Fibroblast of mammary gland (primary cell): ENCODE results near the gene GPR153.

ENCODE experiments used
- DNase-seq: peaks from one replicate; pipeline ENCODE4 v3.0.0-alpha.2; 2010; ENCODE audit warnings: low read depth
- H3K4me3 ChIP-seq: 2 replicates; pipeline ENCODE4 v1.5.1; 2011; ENCODE audit warnings: low read depth, mild to moderate bottlenecking, low read length, moderate library complexity; ENCODE audit not compliant: control insufficient read depth
- TF ChIP-seq, protein P1 (sequence below): conservative IDR thresholded peaks from 2 replicates; pipeline ENCODE4 v1.5.1; 2011; ENCODE audit warnings: low read depth, low read length, inconsistent platforms; ENCODE audit not compliant: control insufficient read depth, insufficient read depth

GPR153 gene

DNA sequence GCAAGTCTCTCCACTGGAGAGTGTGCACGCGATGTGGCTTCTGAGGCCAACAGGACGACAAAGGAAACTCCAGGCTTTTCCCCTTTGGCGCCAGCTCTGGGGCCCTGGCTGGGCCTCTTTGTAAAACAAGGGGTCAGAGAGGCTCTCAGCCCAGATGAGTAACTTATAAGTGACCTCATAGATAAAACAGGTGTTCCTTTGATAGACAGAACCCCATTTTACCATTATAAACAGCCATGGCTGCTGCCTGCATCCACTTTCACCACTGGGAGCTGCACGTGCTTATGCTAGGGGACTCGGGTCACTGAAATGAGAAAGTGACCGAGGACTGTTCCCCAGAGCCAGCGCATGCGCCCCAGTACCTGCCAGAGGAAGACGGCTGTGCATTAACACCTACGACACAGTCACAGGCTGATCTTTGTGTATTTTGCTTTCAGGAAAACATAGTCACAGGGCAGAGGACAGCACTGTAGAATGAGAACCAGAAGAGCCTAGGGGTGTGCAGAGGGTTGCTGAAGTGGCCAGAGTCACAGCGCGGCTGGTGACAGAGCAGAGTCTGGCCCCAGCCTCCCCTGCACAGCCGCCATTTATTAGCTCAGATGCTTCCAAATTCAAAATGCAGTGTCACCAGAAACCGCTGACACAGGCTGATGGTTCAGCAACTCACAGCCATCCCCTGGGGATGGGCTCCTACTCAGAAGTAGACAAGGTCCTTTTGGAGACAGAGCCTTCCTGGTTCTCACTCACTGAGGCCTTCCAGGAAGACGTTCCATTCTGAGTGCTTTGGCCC, 42.3 kb downstream of the GPR153 start:
- DNase-seq: no peak
- H3K4me3 ChIP-seq: no peak overlapping the region
- TF ChIP-seq, protein P1, sequence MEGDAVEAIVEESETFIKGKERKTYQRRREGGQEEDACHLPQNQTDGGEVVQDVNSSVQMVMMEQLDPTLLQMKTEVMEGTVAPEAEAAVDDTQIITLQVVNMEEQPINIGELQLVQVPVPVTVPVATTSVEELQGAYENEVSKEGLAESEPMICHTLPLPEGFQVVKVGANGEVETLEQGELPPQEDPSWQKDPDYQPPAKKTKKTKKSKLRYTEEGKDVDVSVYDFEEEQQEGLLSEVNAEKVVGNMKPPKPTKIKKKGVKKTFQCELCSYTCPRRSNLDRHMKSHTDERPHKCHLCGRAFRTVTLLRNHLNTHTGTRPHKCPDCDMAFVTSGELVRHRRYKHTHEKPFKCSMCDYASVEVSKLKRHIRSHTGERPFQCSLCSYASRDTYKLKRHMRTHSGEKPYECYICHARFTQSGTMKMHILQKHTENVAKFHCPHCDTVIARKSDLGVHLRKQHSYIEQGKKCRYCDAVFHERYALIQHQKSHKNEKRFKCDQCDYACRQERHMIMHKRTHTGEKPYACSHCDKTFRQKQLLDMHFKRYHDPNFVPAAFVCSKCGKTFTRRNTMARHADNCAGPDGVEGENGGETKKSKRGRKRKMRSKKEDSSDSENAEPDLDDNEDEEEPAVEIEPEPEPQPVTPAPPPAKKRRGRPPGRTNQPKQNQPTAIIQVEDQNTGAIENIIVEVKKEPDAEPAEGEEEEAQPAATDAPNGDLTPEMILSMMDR: no peak

DNA sequence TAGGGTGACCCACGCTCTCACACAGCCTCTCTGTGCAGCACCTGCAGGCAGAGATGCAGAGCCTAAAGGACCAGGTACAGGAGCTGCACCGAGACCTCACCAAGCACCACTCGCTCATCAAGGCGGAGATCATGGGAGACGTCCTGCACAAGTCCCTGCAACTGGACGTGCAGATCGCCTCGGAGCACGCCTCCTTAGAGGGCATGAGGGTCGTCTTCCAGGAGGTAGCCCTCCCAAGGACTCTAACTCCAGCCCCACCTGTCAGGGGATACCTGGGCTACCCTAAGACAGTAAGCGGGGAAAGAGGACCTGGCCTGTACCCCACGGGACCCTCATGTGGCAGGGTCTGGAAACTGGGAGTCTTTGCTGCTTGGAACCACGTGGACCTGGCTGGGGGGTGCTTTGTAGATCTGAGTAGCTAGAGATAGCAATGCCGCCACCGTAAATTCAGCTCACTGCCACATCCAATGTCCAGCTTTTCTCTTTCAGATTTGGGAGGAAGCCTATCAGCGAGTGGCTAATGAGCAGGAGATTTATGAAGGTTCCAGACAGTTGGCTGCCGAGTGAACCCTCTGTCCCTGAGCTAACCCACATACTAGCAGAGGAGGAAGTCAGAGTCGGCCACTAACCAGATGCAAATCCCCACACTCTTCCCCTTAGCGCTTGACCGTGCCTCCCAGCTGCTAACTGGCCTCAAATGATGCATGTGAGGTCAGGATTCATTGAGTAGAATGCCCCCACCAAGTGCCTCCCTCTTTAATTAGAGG, 48.5 kb downstream of the GPR153 start:
- TF ChIP-seq, protein P1: no peak
- H3K4me3 ChIP-seq: no peak overlapping the region
- no peak for DNase-seq

DNA sequence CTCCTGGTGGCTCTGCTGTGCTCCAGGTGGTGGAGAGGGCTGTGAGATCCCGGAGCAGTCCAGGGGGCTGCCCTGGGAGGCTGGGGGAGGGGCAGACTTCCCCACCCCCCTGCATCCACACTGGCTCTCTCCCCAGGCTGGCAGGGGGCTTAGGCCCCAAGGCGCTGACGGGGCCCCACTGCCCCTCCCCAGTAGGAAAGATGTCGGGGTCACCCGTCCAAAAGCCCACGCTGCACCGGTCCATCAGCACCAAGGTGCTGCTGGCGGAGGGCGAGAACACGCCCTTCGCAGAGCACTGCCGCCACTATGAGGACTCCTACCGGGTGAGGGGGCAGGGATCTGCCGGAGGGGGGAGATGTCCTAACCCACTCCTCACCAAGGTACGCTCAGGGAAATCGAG, 49.2 kb downstream of the GPR153 start:
- no peak overlapping the region for H3K4me3 ChIP-seq
- TF ChIP-seq, protein P1: no peak
- DNase-seq: no peak

DNA sequence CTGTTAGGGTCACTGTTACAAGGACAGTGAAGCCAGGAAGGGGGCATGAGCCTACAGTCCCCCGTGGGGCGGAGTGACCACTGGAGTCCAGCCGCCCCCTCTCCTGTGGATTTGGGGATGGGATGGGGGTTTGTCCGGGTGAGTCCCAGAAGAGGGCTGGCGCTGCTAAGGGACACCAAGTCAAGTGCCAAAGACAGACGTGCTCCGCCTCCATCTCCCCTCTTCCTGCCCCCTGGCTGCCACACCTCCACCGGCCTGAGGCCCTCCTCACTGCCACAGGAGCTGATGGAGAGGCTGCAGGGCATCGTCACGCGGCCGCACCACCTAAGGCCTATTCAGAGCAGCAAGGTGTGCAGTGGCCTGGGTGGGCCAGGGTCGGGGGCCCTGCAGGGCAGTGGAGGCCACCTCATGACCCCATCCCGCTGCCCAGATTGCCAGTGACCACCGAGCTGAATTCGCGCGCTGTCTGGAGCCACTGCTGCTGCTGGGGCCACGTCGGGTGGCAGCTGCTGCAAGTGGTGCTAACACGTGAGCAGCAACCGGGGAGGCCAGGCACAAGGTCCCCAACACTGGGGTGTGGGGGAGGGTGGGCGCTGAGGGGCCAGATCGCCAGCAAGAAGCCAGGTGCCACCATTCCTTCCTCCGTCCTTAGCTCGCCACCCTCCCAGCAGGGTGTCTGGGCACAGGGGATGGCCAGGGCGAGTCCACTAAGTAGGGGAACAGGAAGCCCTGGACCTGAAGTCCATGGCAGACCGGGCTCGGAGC, 50.1 kb downstream of the GPR153 start:
- no peak overlapping the region for H3K4me3 ChIP-seq
- no peak for DNase-seq
- TF ChIP-seq, protein P1: no peak

DNA sequence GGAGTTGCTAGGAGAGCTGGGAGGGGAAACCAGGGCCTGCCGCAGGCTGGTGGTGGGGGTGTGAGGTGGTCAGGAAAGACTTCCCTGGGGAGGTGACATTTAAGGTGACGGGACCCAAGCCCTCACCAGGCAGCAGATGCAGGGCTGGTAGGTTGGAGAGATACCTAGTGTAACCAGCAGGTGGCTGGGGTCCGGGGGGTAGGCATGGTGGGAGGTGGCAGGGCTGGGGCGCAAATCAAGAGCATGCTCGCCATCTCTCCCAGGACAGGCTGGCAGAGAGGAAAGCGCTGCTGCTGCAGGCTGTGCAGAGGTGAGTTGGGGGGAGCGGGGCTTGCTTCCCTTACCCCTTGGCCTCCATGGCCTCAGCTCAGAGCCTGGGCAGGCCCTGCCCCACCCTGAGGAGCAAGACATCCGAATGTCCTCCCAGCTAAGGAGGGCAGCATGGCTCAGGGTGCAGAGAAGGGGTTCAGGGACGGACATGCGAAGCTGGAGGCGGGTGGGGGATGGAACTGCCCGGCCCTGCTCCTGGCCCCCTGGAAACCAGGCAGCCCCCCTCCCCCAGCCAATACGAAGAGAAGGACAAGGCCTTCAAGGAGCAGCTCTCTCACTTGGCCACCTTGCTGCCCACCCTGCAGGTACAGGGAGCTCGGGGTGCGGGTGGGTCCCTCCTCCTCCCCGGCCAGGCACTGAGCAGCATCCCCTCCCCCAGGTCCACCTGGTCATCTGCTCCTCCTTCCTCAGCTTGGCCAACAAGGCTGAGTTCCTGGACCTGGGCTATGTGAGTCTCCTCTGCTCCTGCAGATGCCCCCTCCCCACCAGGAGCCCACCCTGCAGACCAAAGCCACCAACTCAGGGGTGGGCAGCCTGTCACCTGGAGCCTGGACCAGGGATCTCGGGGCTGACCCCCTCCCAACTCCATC, 51.0 kb downstream of the GPR153 start:
- no peak for DNase-seq
- H3K4me3 ChIP-seq: peak overlapping the region; percentile 40

More for the DNA sequence above, 51.0 kb downstream of the GPR153 start:
- TF ChIP-seq, protein P1: peak; percentile 14
